CD4-positive, alpha-beta T cell (primary cell): ENCODE results near the gene ITGB8. TPM values are rescaled to one million over a fixed set of nuclear protein-coding genes. Genes with fewer than 3 reads are reported as not detected.

Experiments
- ATAC-seq: fragments of 200-7000 bp; cut with Tn5 transposase; one replicate; pipeline ENCODE4 v1.10.0; 2022; ENCODE audit warnings: mild to moderate bottlenecking; ENCODE audit not compliant: poor library complexity
- CTCF ChIA-PET: fragments of 350-600 bp; sonication (Branson Sonifier 250); formaldehyde crosslinking; loops from one replicate; lab custom pipeline; 2021; ENCODE audit warnings: antibody characterized with exemption, inconsistent platforms; lab: Charles Lee
- POLR2A ChIA-PET: fragments of 350-600 bp; sonication (Branson Sonifier 250); formaldehyde crosslinking; loops from one replicate; lab custom pipeline; 2021; ENCODE audit warnings: antibody characterized with exemption, inconsistent platforms; lab: Charles Lee
- DNase-seq, 14 experiments: peaks; one replicate each; pipeline ENCODE4 v3.0.0-alpha.2; 2013 to 2020; ENCODE audit warnings: mixed read lengths in 2 of 14
- H3K27ac ChIP-seq, 2 donors: one replicate each; pipeline versions ENCODE4 v1.5.1 to v1.7.0; 2013; ENCODE audit warnings: low read length in 2 of 2, low read depth in 1 of 2, mild to moderate bottlenecking in 1 of 2
- H3K27me3 ChIP-seq, 2 experiments: 1 replicate in 1 of 2; 2 replicates in 1 of 2; pipeline versions ENCODE4 v1.6.1 to v1.7.0; 2013; ENCODE audit warnings: low read length in 2 of 2, control low read depth in 1 of 2, mild to moderate bottlenecking in 1 of 2, moderate library complexity in 1 of 2; ENCODE audit not compliant: insufficient read depth in 2 of 2, control insufficient read depth in 1 of 2
- H3K36me3 ChIP-seq: one replicate; pipeline ENCODE4 v1.6.1; 2013; ENCODE audit warnings: low read length, control low read depth; ENCODE audit not compliant: insufficient read depth
- H3K4me1 ChIP-seq: one replicate; pipeline ENCODE4 v1.6.1; 2013; ENCODE audit warnings: low read length, control low read depth; ENCODE audit not compliant: insufficient read depth
- H3K4me3 ChIP-seq: one replicate; pipeline ENCODE4 v1.5.1; 2013; ENCODE audit warnings: mild to moderate bottlenecking, low read length, moderate library complexity
- H3K9me3 ChIP-seq, 2 experiments: 1 replicate in 1 of 2; 2 replicates in 1 of 2; pipeline versions ENCODE4 v1.6.1 to v1.7.0; 2013; ENCODE audit warnings: low read length in 2 of 2, mild to moderate bottlenecking in 2 of 2, control low read depth in 1 of 2, moderate library complexity in 1 of 2; ENCODE audit not compliant: control insufficient read depth in 1 of 2, insufficient read depth in 1 of 2
- H3K27ac Mint-ChIP-seq: one replicate; pipeline ENCODE4 v1.8.0; 2020; ENCODE audit warnings: mixed read lengths
- H3K27me3 Mint-ChIP-seq: one replicate; pipeline ENCODE4 v1.8.0; 2021; ENCODE audit warnings: mixed read lengths
- H3K36me3 Mint-ChIP-seq: one replicate; pipeline ENCODE4 v1.8.0; 2021; ENCODE audit warnings: low read depth, mixed read lengths
- H3K4me1 Mint-ChIP-seq: one replicate; pipeline ENCODE4 v1.8.0; 2021; ENCODE audit warnings: low read depth, mixed read lengths
- H3K4me3 Mint-ChIP-seq: one replicate; pipeline ENCODE4 v1.8.0; 2020; ENCODE audit warnings: mild to moderate bottlenecking, mixed read lengths
- H3K9me3 Mint-ChIP-seq: one replicate; pipeline ENCODE4 v1.8.0; 2020; ENCODE audit warnings: mixed read lengths
- intact Hi-C, 2 experiments: fragments of 100-400 bp; cut with DNase I in 1 of 2; cut with micrococcal nuclease in 1 of 2; formaldehyde crosslinking; loops; one replicate each; pipeline versions ENCODE4 v1.15.1 to v1.9.0; 2023 to 2025; cut with DNase I, micrococcal nuclease
- total RNA-seq, 174 experiments: library from RNA in 2 of 174; stranded (reverse) in 2 of 174; gene quantifications; one replicate each; pipeline ENCODE4 v1.2.3 and lab custom pipeline; 2021 to 2026
- TF ChIP-seq, protein P1 (sequence below): fragments of 200-600 bp; IDR thresholded peaks from one replicate; pipeline ENCODE4 v1.8.0; 2022; ENCODE audit warnings: antibody characterized with exemption, mild to moderate bottlenecking

The ITGB8 gene
- total RNA-seq, 2 experiments from 2014 or later: not detected

DNA sequence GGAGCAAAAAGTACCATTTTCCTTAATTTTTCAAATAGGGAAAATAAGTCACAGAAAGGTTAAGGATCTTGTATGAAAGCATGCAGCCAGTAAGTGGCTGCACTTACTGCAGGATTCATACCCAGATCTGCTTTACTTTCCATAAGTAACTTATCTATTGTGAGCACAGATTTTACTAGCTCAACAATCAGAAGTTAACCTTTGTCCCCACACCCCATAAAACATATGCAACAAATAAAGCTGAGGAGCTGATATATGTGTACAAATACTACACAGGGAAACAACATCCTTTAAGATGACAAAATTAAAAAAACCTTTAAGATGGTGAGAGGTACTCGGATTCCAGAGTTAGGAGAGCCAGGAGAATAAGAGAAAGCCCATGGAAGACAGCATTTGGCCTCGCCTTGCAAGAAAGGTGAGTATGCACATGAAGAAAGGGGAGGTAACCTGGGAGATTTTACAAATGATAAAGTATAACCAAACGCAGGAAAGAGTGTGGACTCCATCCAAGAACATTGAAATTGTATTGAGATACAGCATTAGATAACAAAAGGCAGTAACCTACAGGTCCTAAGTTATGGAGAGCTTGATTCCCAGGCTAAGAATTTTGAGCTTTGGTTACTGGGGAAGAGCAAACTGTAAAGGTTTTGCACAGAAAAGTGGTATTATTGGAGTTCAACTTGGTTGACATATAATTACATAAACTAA, 87.1 kb downstream of the ITGB8 start:
- DNase-seq (no peak), ATAC-seq (no peak)
- TF ChIP-seq, protein P1, sequence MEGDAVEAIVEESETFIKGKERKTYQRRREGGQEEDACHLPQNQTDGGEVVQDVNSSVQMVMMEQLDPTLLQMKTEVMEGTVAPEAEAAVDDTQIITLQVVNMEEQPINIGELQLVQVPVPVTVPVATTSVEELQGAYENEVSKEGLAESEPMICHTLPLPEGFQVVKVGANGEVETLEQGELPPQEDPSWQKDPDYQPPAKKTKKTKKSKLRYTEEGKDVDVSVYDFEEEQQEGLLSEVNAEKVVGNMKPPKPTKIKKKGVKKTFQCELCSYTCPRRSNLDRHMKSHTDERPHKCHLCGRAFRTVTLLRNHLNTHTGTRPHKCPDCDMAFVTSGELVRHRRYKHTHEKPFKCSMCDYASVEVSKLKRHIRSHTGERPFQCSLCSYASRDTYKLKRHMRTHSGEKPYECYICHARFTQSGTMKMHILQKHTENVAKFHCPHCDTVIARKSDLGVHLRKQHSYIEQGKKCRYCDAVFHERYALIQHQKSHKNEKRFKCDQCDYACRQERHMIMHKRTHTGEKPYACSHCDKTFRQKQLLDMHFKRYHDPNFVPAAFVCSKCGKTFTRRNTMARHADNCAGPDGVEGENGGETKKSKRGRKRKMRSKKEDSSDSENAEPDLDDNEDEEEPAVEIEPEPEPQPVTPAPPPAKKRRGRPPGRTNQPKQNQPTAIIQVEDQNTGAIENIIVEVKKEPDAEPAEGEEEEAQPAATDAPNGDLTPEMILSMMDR: no peak
- Mint-ChIP-seq H3K36me3 (no peaks in the 10 kb centered on the region), H3K27ac (no peak overlapping the region), H3K9me3 (no peaks in the 10 kb centered on the region), H3K4me1 (no peaks in the 10 kb centered on the region), H3K4me3 (no peak overlapping the region), H3K27me3 (no peaks in the 10 kb centered on the region)
- intact Hi-C loops: no loop called here
- Histone ChIP-seq H3K4me3 (no peak overlapping the region), H3K4me1 (no peaks in the 10 kb centered on the region), H3K9me3 (no peaks in the 10 kb centered on the region), H3K36me3 (no peaks in the 10 kb centered on the region), H3K27ac (no peak overlapping the region), H3K27me3 (no peaks in the 10 kb centered on the region)
- POLR2A ChIA-PET: no interaction called here
- CTCF ChIA-PET: no interaction called here

DNA sequence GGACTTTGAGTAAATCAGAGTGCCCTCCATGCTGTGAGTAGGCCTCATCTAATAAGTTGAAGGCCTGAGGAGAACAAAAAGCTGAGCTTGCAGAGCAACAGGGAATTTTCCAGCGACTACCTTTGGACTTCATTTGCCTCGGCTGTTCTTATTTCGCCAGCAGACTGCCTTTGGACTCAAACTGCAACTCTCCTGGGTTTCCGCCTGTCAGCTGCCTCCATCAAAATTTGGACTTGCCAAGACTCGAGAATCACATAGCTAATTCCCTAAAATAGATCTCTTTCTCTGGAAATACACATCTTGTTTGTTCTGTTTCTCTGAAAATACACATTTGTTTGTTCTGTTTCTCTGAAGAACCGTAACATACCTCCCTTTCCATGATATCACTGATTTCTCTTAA, 93.8 kb downstream of the ITGB8 start:
- H3K4me1 Mint-ChIP-seq: no peaks in the 10 kb centered on the region

DNA sequence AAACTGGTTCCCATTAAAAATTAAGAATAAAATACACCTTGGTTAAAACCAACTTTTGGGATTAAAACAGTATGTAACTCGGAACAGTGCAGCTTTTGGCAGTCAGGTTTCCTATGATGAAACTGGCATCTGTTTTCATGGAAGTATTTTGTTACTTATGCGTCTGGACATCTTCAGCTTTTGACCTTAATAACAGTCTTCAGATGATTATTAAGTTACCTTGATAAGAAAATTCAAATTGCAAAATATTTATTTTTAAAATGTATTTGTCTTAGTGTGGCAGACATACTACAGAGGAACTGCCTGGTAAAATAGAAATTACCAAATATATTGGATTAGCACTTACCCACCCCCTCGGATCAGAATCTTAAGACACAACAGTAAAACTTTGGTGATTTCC, 100.0 kb downstream of the ITGB8 start:
- Histone ChIP-seq H3K36me3 (no peaks in the 10 kb centered on the region), H3K27me3 (no peaks in the 10 kb centered on the region), H3K9me3 (no peaks in the 10 kb centered on the region), H3K4me3 (no peak overlapping the region), H3K4me1 (no peaks in the 10 kb centered on the region), H3K27ac (no peak overlapping the region)
- ChIA-PET CTCF (no interaction called here), POLR2A (no interaction called here)
- Mint-ChIP-seq H3K36me3 (no peaks in the 10 kb centered on the region), H3K4me1 (no peaks in the 10 kb centered on the region), H3K27me3 (no peaks in the 10 kb centered on the region), H3K4me3 (no peak overlapping the region), H3K9me3 (no peaks in the 10 kb centered on the region), H3K27ac (no peak overlapping the region)
- intact Hi-C loops: no loop called here
- TF ChIP-seq, protein P1: no peak
- ATAC-seq: no peak
- DNase-seq: no peak

More for the DNA sequence above, 93.8 kb downstream of the ITGB8 start:
- H3K27me3 ChIP-seq: no peaks in the 10 kb centered on the region
- DNase-seq: no peak
- Mint-ChIP-seq H3K36me3 (no peaks in the 10 kb centered on the region), H3K9me3 (no peaks in the 10 kb centered on the region), H3K27me3 (no peaks in the 10 kb centered on the region), H3K4me3 (no peak overlapping the region), H3K27ac (no peak overlapping the region)
- intact Hi-C loops: no loop called here
- ATAC-seq: no peak
- H3K36me3 ChIP-seq: no peaks in the 10 kb centered on the region
- no peak overlapping the region for H3K4me3 ChIP-seq
- TF ChIP-seq, protein P1: no peak
- no peak overlapping the region for H3K27ac ChIP-seq
- H3K4me1 ChIP-seq: no peaks in the 10 kb centered on the region
- ChIA-PET POLR2A (no interaction called here), CTCF (no interaction called here)
- H3K9me3 ChIP-seq: no peaks in the 10 kb centered on the region
